ENCODE results near the gene SSTR5. TPM values are rescaled to one million over a fixed set of nuclear protein-coding genes. Genes with fewer than 3 reads are reported as not detected.

Gene SSTR5
- total and polyA plus RNA-seq, 10 of the 15 experiments (the other 5 are each of a cell fraction or from before 2014, with no cell fraction given): not detected

DNA sequence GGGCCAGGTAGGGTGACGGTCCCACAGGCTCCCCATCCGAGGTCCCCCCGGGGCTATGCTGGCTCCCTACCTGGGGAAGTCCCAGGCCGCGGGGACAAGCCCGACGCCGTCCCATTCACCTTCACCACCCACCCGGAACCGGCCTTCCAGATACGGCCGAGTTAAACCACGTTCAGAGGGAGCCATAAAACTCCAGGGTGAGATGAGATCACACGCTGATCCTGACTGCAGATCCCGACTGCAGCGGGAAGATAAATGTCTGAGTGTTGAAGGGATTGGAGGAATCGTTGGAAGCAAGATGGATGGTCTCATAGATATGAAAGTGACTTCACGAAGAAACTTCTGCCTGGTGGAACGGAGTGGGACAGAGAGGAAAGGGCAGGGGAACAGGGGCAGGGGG, 37.1 kb downstream of the SSTR5 start:
- Histone ChIP-seq H2AFZ (ENCODE audit: control insufficient read depth, low read depth, low read length) (no peak overlapping the region), H4K20me1 (ENCODE audit: control insufficient read depth, insufficient read depth) (no peaks in the 10 kb centered on the region), H3K4me1 (ENCODE audit: control insufficient read depth, insufficient read depth, low read length) (no peaks in the 10 kb centered on the region), H3K79me2 (ENCODE audit: control insufficient read depth, insufficient read depth, low read length) (no peaks in the 10 kb centered on the region), H3K9ac (ENCODE audit: control insufficient read depth, insufficient read depth, low read length) (no peak overlapping the region), H3K36me3 (ENCODE audit: control insufficient read depth in 2 of 2, insufficient read depth in 2 of 2, low read length in 1 of 2) (no peaks in the 10 kb centered on the region), H3K9me3 (replicated peaks; ENCODE audit: control insufficient read depth, insufficient read depth, low read length) (no peaks in the 10 kb centered on the region), H3K27ac (ENCODE audit: control insufficient read depth, insufficient read depth) (no peak overlapping the region), H3K27me3 (replicated peaks in 1 of 2; ENCODE audit: control insufficient read depth in 2 of 2, insufficient read depth in 2 of 2, low read length in 1 of 2) (no peaks in the 10 kb centered on the region), H3K4me3 (no peak overlapping the region), H3K4me2 (ENCODE audit: control insufficient read depth, insufficient read depth) (no peak overlapping the region)
- POLR2A ChIA-PET: no interaction called here
- 31% methylated on average over 19 of the region's 19 CpGs for WGBS (ENCODE audit: insufficient coverage, insufficient replicate concordance, low lambda C conversion rate, missing lambda C conversion rate)
- in situ Hi-C loops (cut with MboI) (no loop called here), intact Hi-C loops (cut with micrococcal nuclease; ENCODE audit: unreplicated experiment) (no loop called here)
- DNase-seq (ENCODE audit: low read depth, low spot score) (no peak), ATAC-seq (no peak), FAIRE-seq (no peak)
- RAD21 ChIA-PET (ENCODE audit: unreplicated experiment): no interaction called here
- CTCF ChIA-PET: no interaction called here
- SMC1A ChIA-PET (ENCODE audit: uncharacterized antibody, unreplicated experiment): no interaction called here
- no TSS peak for BruUV-seq (replicated peaks)
- TF ChIP-seq RFX5 (IDR thresholded peaks at IDR 0.05; ENCODE audit: low read depth, low read length): no peak
- no peak for TF ChIP-seq POLR2AphosphoS2 (IDR thresholded peaks at IDR 0.05; ENCODE audit: low read depth, low read length)

DNA sequence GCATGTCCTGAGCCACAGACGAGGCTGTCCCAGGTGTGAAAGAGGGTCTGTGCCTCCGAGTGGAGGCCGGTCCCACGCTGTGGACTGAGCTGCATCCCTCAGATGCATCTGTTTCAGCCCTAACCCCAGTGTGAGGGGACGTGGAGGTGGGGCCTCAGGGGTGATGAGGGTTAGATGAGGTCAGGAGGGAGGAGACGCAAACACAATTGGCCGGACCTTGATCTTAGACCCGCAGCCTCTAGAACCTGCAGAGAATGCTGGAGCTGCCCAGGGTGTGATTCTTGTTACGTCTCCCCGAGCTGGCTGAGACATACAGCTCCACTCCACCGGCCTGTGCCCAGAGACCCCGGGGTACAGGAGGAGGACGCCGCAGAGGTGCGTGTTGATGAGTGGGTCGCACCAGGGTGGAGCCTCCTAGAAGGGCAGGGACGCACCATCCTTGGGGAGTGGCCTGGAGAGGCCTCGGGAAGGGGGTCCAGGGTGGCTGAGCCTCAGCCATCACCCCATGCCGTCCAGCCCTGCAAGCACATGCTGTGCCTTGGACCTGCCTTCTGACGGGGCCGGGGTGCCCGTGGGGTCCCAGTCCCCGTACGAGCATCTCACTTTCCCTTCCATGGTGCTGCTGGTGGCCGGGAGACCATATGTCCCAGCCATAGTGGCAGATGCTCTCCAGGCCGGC, 40.1 kb downstream of the SSTR5 start:
- H3K27ac ChIP-seq (ENCODE audit: control insufficient read depth, insufficient read depth): no peak overlapping the region
- no peaks in the 10 kb centered on the region for H3K27me3 ChIP-seq (replicated peaks in 1 of 2; ENCODE audit: control insufficient read depth in 2 of 2, insufficient read depth in 2 of 2, low read length in 1 of 2)
- DNase-seq (ENCODE audit: low read depth, low spot score) (no peak), ATAC-seq (no peak), FAIRE-seq (no peak)
- no peak overlapping the region for H3K9ac ChIP-seq (ENCODE audit: control insufficient read depth, insufficient read depth, low read length)
- no peaks in the 10 kb centered on the region for H4K20me1 ChIP-seq (ENCODE audit: control insufficient read depth, insufficient read depth)
- ChIA-PET SMC1A (ENCODE audit: uncharacterized antibody, unreplicated experiment) (no interaction called here), POLR2A (no interaction called here), CTCF (no interaction called here), RAD21 (ENCODE audit: unreplicated experiment) (no interaction called here)
- WGBS (ENCODE audit: insufficient coverage, insufficient replicate concordance, low lambda C conversion rate, missing lambda C conversion rate): 53% methylated on average over 26 of the region's 26 CpGs
- no peaks in the 10 kb centered on the region for H3K36me3 ChIP-seq (ENCODE audit: control insufficient read depth in 2 of 2, insufficient read depth in 2 of 2, low read length in 1 of 2)
- intact Hi-C loops (cut with micrococcal nuclease; ENCODE audit: unreplicated experiment) (no loop called here), in situ Hi-C loops (cut with MboI) (no loop called here)
- no peak overlapping the region for H3K4me2 ChIP-seq (ENCODE audit: control insufficient read depth, insufficient read depth)
- no peaks in the 10 kb centered on the region for H3K9me3 ChIP-seq (replicated peaks; ENCODE audit: control insufficient read depth, insufficient read depth, low read length)
- no peak overlapping the region for H3K4me3 ChIP-seq
- no peaks in the 10 kb centered on the region for H3K4me1 ChIP-seq (ENCODE audit: control insufficient read depth, insufficient read depth, low read length)
- no TSS peak for BruUV-seq (replicated peaks)
- H2AFZ ChIP-seq (ENCODE audit: control insufficient read depth, low read depth, low read length): no peak overlapping the region
- no peaks in the 10 kb centered on the region for H3K79me2 ChIP-seq (ENCODE audit: control insufficient read depth, insufficient read depth, low read length)
- TF ChIP-seq, protein P1, sequence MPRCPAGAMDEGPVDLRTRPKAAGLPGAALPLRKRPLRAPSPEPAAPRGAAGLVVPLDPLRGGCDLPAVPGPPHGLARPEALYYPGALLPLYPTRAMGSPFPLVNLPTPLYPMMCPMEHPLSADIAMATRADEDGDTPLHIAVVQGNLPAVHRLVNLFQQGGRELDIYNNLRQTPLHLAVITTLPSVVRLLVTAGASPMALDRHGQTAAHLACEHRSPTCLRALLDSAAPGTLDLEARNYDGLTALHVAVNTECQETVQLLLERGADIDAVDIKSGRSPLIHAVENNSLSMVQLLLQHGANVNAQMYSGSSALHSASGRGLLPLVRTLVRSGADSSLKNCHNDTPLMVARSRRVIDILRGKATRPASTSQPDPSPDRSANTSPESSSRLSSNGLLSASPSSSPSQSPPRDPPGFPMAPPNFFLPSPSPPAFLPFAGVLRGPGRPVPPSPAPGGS (IDR thresholded peaks at IDR 0.05; ENCODE audit: borderline replicate concordance, insufficient read depth, low read depth, low read length, poor library complexity, severe bottlenecking): no peak
- TF ChIP-seq ASH2L (IDR thresholded peaks at IDR 0.05; ENCODE audit: borderline replicate concordance, low read depth) (no peak), KDM1A (IDR thresholded peaks at IDR 0.05; ENCODE audit: borderline replicate concordance) (no peak), DPF2 (IDR thresholded peaks at IDR 0.05) (no peak), ATF7 (IDR thresholded peaks at IDR 0.05; ENCODE audit: low read depth) (no peak)
- TF ChIP-seq, protein P2, sequence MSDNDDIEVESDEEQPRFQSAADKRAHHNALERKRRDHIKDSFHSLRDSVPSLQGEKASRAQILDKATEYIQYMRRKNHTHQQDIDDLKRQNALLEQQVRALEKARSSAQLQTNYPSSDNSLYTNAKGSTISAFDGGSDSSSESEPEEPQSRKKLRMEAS (IDR thresholded peaks at IDR 0.05; ENCODE audit: low read depth, low read length): no peak
- TF ChIP-seq, protein P3, sequence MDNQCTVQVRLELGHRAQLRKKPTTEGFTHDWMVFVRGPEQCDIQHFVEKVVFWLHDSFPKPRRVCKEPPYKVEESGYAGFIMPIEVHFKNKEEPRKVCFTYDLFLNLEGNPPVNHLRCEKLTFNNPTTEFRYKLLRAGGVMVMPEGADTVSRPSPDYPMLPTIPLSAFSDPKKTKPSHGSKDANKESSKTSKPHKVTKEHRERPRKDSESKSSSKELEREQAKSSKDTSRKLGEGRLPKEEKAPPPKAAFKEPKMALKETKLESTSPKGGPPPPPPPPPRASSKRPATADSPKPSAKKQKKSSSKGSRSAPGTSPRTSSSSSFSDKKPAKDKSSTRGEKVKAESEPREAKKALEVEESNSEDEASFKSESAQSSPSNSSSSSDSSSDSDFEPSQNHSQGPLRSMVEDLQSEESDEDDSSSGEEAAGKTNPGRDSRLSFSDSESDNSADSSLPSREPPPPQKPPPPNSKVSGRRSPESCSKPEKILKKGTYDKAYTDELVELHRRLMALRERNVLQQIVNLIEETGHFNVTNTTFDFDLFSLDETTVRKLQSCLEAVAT (IDR thresholded peaks at IDR 0.05): no peak
- TF ChIP-seq, protein P4, sequence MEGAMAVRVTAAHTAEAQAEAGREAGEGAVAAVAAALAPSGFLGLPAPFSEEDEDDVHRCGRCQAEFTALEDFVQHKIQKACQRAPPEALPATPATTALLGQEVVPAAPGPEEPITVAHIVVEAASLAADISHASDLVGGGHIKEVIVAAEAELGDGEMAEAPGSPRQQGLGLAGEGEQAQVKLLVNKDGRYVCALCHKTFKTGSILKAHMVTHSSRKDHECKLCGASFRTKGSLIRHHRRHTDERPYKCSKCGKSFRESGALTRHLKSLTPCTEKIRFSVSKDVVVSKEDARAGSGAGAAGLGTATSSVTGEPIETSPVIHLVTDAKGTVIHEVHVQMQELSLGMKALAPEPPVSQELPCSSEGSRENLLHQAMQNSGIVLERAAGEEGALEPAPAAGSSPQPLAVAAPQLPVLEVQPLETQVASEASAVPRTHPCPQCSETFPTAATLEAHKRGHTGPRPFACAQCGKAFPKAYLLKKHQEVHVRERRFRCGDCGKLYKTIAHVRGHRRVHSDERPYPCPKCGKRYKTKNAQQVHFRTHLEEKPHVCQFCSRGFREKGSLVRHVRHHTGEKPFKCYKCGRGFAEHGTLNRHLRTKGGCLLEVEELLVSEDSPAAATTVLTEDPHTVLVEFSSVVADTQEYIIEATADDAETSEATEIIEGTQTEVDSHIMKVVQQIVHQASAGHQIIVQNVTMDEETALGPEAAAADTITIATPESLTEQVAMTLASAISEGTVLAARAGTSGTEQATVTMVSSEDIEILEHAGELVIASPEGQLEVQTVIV (IDR thresholded peaks at IDR 0.05; ENCODE audit: borderline replicate concordance, partially characterized antibody): no peak

Data from GM12878 (cell line).